ENCODE measurements around the gene ZNF175. TPM values are rescaled to one million over a fixed set of nuclear protein-coding genes. Genes with fewer than 3 reads are reported as not detected.

The ZNF175 gene
- total and polyA plus RNA-seq, 10 of the 15 experiments (the other 5 are each of a cell fraction or from before 2014, with no cell fraction given): 1.5 to 12.0 (median 4.1) TPM

- TF ChIP-seq SRF (IDR thresholded peaks at IDR 0.05; ENCODE audit: low read depth in 2 of 2, low read length in 2 of 2) (no peak), ZBTB4 (CRISPR knock-in tag; IDR thresholded peaks at IDR 0.05) (no peak), MTA2 (IDR thresholded peaks at IDR 0.05; ENCODE audit: low read depth) (no peak)
These were observed 27.0 kb upstream of the ZNF175 start (continued) for GRCh38 chr19:51544038-51544437.

- H3K36me3 ChIP-seq (ENCODE audit: control insufficient read depth in 2 of 2, insufficient read depth in 2 of 2, low read length in 1 of 2): no peaks in the 10 kb centered on the region
- H3K9me3 ChIP-seq (replicated peaks; ENCODE audit: control insufficient read depth, insufficient read depth, low read length): no peaks in the 10 kb centered on the region
- BruUV-seq (replicated peaks): no TSS peak
- H3K4me2 ChIP-seq (ENCODE audit: control insufficient read depth, insufficient read depth): peak overlapping the region; percentile 13; the same call in 1 of the 2 replicates
- ChIA-PET POLR2A (no interaction called here), CTCF (interaction anchor here (1.1 kb wide), 1 partner anchor 31 kb away, joined by 3 read pairs; no protein-coding TSS in a partner anchor), SMC1A (ENCODE audit: uncharacterized antibody, unreplicated experiment) (no interaction called here), RAD21 (ENCODE audit: unreplicated experiment) (no interaction called here)
- FAIRE-seq: peak; percentile 44
- no peaks in the 10 kb centered on the region for H3K27me3 ChIP-seq (replicated peaks in 1 of 2; ENCODE audit: control insufficient read depth in 2 of 2, insufficient read depth in 2 of 2, low read length in 1 of 2)
- no peaks in the 10 kb centered on the region for H3K79me2 ChIP-seq (ENCODE audit: control insufficient read depth, insufficient read depth, low read length)
- H3K4me3 ChIP-seq: no peak overlapping the region
- TF ChIP-seq ZBTB4 (CRISPR knock-in tag; IDR thresholded peaks at IDR 0.05) (no peak), SPI1 (IDR thresholded peaks at IDR 0.05; ENCODE audit: borderline replicate concordance, insufficient read depth, low read depth, low read length) (0 out of 2 replicates have a peak, but pooled peaks have one; percentile 16), RUNX3 (IDR thresholded peaks at IDR 0.05; ENCODE audit: low read length) (peak; percentile 30; the same call in 1 of the 2 replicates)
- peaks cover 39% of the 10 kb centered on the region for H3K4me1 ChIP-seq (ENCODE audit: control insufficient read depth, insufficient read depth, low read length)
- in situ Hi-C loops (cut with MboI) (no loop called here), intact Hi-C loops (cut with micrococcal nuclease; ENCODE audit: unreplicated experiment) (no loop called here)
- no peaks in the 10 kb centered on the region for H4K20me1 ChIP-seq (ENCODE audit: control insufficient read depth, insufficient read depth)
- DNase-seq (ENCODE audit: low read depth, low spot score): no peak
- no peak overlapping the region for H2AFZ ChIP-seq (ENCODE audit: control insufficient read depth, low read depth, low read length)
- no peak overlapping the region for H3K9ac ChIP-seq (ENCODE audit: control insufficient read depth, insufficient read depth, low read length)
- H3K27ac ChIP-seq (ENCODE audit: control insufficient read depth, insufficient read depth): no peak overlapping the region
- WGBS (ENCODE audit: insufficient coverage, insufficient replicate concordance, low lambda C conversion rate, missing lambda C conversion rate): 33% methylated on average over 5 of the region's 5 CpGs
- ATAC-seq: no peak
These were observed 24.9 kb upstream of the ZNF175 start for GRCh38 chr19:51546107-51546649.
